Measurements from ENCODE around the gene EVL. TPM values are rescaled to one million over a fixed set of nuclear protein-coding genes. Genes with fewer than 3 reads are reported as not detected.

Gene EVL
- total RNA-seq, 1 donor = 16.6 TPM

GRCh38 chr14:100104006-100104352, 38.8 kb downstream of the EVL start:
- peak overlapping the region; percentile 36 for H3K4me2 ChIP-seq (ENCODE audit: insufficient read depth, low read length)
- DNase-seq (ENCODE audit: insufficient read length, low spot score, missing footprints) = no peak
- TF ChIP-seq CTCF (IDR thresholded peaks at IDR 0.05; ENCODE audit: extremely low read depth, low read depth, low read length) = no peak
- no peaks in the 10 kb centered on the region for H3K9me3 ChIP-seq (ENCODE audit: low read depth, low read length)
- H2AFZ ChIP-seq (ENCODE audit: low read length) = no peak overlapping the region
- H3K27ac ChIP-seq (ENCODE audit: low read depth, low read length) = peak overlapping the region; percentile 79
- peaks cover 38% of the 10 kb centered on the region for H3K4me1 ChIP-seq (ENCODE audit: insufficient read depth, low read length)
- no peaks in the 10 kb centered on the region for H3K79me2 ChIP-seq (ENCODE audit: insufficient read depth, low read length)
- peaks cover 6% of the 10 kb centered on the region for H3K36me3 ChIP-seq (ENCODE audit: insufficient read depth, low read length)
- no peaks in the 10 kb centered on the region for H4K20me1 ChIP-seq (ENCODE audit: insufficient read depth, low read length)
- H3K27me3 ChIP-seq (ENCODE audit: insufficient read depth, low read length) = no peaks in the 10 kb centered on the region
- H3K4me3 ChIP-seq (ENCODE audit: insufficient read depth, low read length) = no peak overlapping the region

GRCh38 chr14:100104523-100105300, 39.5 kb downstream of the EVL start:
- Histone ChIP-seq H3K4me2 (ENCODE audit: insufficient read depth, low read length) (peak overlapping the region; percentile 36), H3K36me3 (ENCODE audit: insufficient read depth, low read length) (no peaks in the 10 kb centered on the region), H3K27ac (ENCODE audit: low read depth, low read length) (peak overlapping the region; percentile 79), H3K4me1 (ENCODE audit: insufficient read depth, low read length) (peaks cover 38% of the 10 kb centered on the region), H2AFZ (ENCODE audit: low read length) (no peak overlapping the region), H3K4me3 (ENCODE audit: insufficient read depth, low read length) (no peak overlapping the region), H3K27me3 (ENCODE audit: insufficient read depth, low read length) (no peaks in the 10 kb centered on the region), H3K79me2 (ENCODE audit: insufficient read depth, low read length) (no peaks in the 10 kb centered on the region), H4K20me1 (ENCODE audit: insufficient read depth, low read length) (no peaks in the 10 kb centered on the region), H3K9me3 (ENCODE audit: low read depth, low read length) (no peaks in the 10 kb centered on the region)
- TF ChIP-seq CTCF (IDR thresholded peaks at IDR 0.05; ENCODE audit: extremely low read depth, low read depth, low read length) = peak; percentile 23
- peak; percentile 77 for DNase-seq (ENCODE audit: insufficient read length, low spot score, missing footprints)

- Histone ChIP-seq H2AFZ (ENCODE audit: low read length) (no peak overlapping the region), H3K36me3 (ENCODE audit: insufficient read depth, low read length) (no peaks in the 10 kb centered on the region), H3K27ac (ENCODE audit: low read depth, low read length) (no peak overlapping the region), H3K9me3 (ENCODE audit: low read depth, low read length) (no peaks in the 10 kb centered on the region), H3K27me3 (ENCODE audit: insufficient read depth, low read length) (no peaks in the 10 kb centered on the region), H3K4me2 (ENCODE audit: insufficient read depth, low read length) (no peak overlapping the region), H3K79me2 (ENCODE audit: insufficient read depth, low read length) (no peaks in the 10 kb centered on the region), H3K4me1 (ENCODE audit: insufficient read depth, low read length) (peaks cover 38% of the 10 kb centered on the region), H3K4me3 (ENCODE audit: insufficient read depth, low read length) (no peak overlapping the region), H4K20me1 (ENCODE audit: insufficient read depth, low read length) (no peaks in the 10 kb centered on the region)
- DNase-seq (ENCODE audit: insufficient read length, low spot score, missing footprints) = no peak
- TF ChIP-seq CTCF (IDR thresholded peaks at IDR 0.05; ENCODE audit: extremely low read depth, low read depth, low read length) = no peak
These were observed 40.3 kb downstream of the EVL start for GRCh38 chr14:100105357-100106169.

Measured in osteoblast (primary cell).